ENCODE measurements around the gene PCYT2. TPM values are rescaled to one million over a fixed set of nuclear protein-coding genes. Genes with fewer than 3 reads are reported as not detected.
A peak's percentile ranks its signal among the peaks of the same experiment; 100 is the strongest.

The PCYT2 gene
- total and polyA plus RNA-seq, 10 of the 15 experiments (the other 5 are each of a cell fraction or from before 2014, with no cell fraction given) = 0.63 to 72.0 (median 45.0) TPM

DNA sequence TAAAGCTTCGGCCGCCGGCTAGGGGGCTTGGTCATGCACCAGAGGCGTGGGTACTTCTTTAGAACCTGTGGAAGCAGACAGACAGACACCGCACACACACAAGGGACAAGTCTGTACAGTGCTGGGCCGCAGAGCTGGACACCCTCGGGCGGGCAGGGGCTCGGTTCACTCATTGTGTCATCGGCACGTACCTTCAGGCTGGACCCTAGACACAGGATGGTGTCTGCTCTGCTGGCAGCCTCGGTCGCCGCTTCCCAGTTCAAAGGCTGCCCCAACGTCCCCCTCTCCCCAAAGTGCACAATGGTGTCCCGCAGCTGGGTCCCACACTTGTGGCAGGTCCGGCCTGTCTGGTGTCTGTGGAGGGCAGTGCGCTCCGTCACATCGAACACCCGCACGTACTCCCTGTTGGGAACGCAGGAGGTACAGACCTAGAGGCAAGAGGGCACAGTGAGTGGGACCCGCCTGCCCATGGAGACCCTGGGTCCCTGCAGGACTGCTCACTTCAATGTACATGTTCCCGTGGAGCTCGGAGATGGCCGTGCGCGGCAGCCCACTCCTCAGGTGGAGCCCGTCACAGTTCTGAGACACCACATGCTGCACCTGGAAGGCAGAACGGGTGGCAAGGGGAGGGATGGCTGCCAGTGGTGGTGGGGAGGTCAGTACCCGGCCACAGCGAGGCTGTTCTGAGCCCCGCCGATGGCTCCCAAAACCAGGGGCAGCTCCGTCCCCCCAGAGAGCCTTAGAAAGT is 3.1 kb upstream of the PCYT2 start:
- peaks cover 14 to 28% of the 10 kb centered on the region in 2 experiments for H3K36me3 ChIP-seq (ENCODE audit: control insufficient read depth in 2 of 2, insufficient read depth in 2 of 2, low read length in 1 of 2)
- H2AFZ ChIP-seq (ENCODE audit: control insufficient read depth, low read depth, low read length) = no peak overlapping the region
- no peaks in the 10 kb centered on the region for H4K20me1 ChIP-seq (ENCODE audit: control insufficient read depth, insufficient read depth)
- 96% methylated on average over 36 of the region's 36 CpGs for whole genome bisulfite sequencing (ENCODE audit: insufficient coverage, insufficient replicate concordance, low lambda C conversion rate, missing lambda C conversion rate)
- no peak for DNase-seq (ENCODE audit: low read depth, low spot score)
- H3K9me3 ChIP-seq (replicated peaks; ENCODE audit: control insufficient read depth, insufficient read depth, low read length) = no peaks in the 10 kb centered on the region
- intact Hi-C loops (cut with micrococcal nuclease; ENCODE audit: unreplicated experiment) = no loop called here
- ATAC-seq = no peak
- RAD21 ChIA-PET (ENCODE audit: unreplicated experiment) = no interaction called here
- no peak overlapping the region for H3K27ac ChIP-seq (ENCODE audit: control insufficient read depth, insufficient read depth)
- POLR2A ChIA-PET = no interaction called here
- SMC1A ChIA-PET (ENCODE audit: uncharacterized antibody, unreplicated experiment) = no interaction called here
- no peak overlapping the region for H3K9ac ChIP-seq (ENCODE audit: control insufficient read depth, insufficient read depth, low read length)
- 0 out of 2 replicates have a peak, but pooled peaks have one; percentile 39 for TF ChIP-seq POLR2A (IDR thresholded peaks at IDR 0.05; ENCODE audit: low read depth, low read length)
- TF ChIP-seq JUND (IDR thresholded peaks at IDR 0.05; ENCODE audit: low read depth, low read length) = no peak
- in situ Hi-C loops (cut with MboI) = no loop called here
- no peak for FAIRE-seq
- H3K27me3 ChIP-seq (replicated peaks in 1 of 2; ENCODE audit: control insufficient read depth in 2 of 2, insufficient read depth in 2 of 2, low read length in 1 of 2) = no peaks in the 10 kb centered on the region
- no TSS peak for BruUV-seq (replicated peaks)
- peaks cover 37% of the 10 kb centered on the region for H3K79me2 ChIP-seq (ENCODE audit: control insufficient read depth, insufficient read depth, low read length)
- CTCF ChIA-PET = no interaction called here
- no peak overlapping the region for H3K4me2 ChIP-seq (ENCODE audit: control insufficient read depth, insufficient read depth)
- peaks cover 11% of the 10 kb centered on the region for H3K4me1 ChIP-seq (ENCODE audit: control insufficient read depth, insufficient read depth, low read length)
- no peak overlapping the region for H3K4me3 ChIP-seq

DNA sequence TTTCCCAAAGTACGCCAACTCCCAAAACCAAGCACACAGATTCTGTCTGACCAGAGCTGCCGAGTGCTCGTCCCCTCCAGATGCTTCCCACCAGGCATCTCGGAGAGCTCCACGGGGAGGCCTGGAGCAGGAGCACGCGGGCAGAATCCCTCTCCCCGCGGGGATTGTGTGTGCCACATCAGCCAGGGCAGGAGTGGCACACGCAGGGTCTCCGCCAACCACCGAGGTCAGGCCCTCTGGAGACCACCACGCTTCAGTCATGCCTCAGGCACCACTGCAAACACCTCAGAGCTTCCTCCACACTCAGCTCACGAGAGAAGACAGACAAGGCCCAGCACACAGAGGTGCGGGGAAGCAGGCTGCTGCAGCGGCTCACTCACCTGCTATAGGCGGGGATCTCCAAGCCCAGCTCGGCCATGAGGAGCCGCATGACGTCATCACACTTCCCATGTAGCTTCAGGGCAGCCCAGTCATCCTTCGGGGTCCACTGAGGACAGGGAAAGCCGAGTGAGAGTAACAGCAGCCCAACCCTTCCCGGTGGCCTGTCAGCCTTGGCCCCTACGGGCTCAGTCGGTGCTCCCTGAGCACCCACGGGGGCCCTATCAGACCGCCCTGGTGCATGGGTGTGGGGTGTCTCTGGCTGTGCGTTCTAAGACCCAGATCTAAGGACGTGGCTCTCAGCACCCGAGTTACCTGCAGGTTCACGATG is 2.3 kb upstream of the PCYT2 start:
- H3K36me3 ChIP-seq (ENCODE audit: control insufficient read depth in 2 of 2, insufficient read depth in 2 of 2, low read length in 1 of 2) = peaks cover 11 to 28% of the 10 kb centered on the region in 2 experiments
- intact Hi-C loops (cut with micrococcal nuclease; ENCODE audit: unreplicated experiment) (no loop called here), in situ Hi-C loops (cut with MboI) (no loop called here)
- no peak overlapping the region for H3K4me3 ChIP-seq
- ChIA-PET POLR2A (no interaction called here), CTCF (interaction anchor here (1.5 kb wide), 1 partner anchor 11 kb away, joined by 4 read pairs; no protein-coding TSS in a partner anchor), RAD21 (ENCODE audit: unreplicated experiment) (no interaction called here), SMC1A (ENCODE audit: uncharacterized antibody, unreplicated experiment) (interaction anchor here (1.0 kb wide), 1 partner anchor 44 kb away, joined by 3 read pairs; no protein-coding TSS in a partner anchor)
- no peak overlapping the region for H3K9ac ChIP-seq (ENCODE audit: control insufficient read depth, insufficient read depth, low read length)
- no peak for DNase-seq (ENCODE audit: low read depth, low spot score)
- peaks cover 11% of the 10 kb centered on the region for H3K4me1 ChIP-seq (ENCODE audit: control insufficient read depth, insufficient read depth, low read length)
- 95% methylated on average over 31 of the region's 31 CpGs for WGBS (ENCODE audit: insufficient coverage, insufficient replicate concordance, low lambda C conversion rate, missing lambda C conversion rate)
- H3K4me2 ChIP-seq (ENCODE audit: control insufficient read depth, insufficient read depth) = no peak overlapping the region
- H3K79me2 ChIP-seq (ENCODE audit: control insufficient read depth, insufficient read depth, low read length) = peaks cover 37% of the 10 kb centered on the region
- no peaks in the 10 kb centered on the region for H3K9me3 ChIP-seq (replicated peaks; ENCODE audit: control insufficient read depth, insufficient read depth, low read length)
- no peaks in the 10 kb centered on the region for H3K27me3 ChIP-seq (replicated peaks in 1 of 2; ENCODE audit: control insufficient read depth in 2 of 2, insufficient read depth in 2 of 2, low read length in 1 of 2)
- ATAC-seq = no peak
- FAIRE-seq = no peak
- no peak overlapping the region for H3K27ac ChIP-seq (ENCODE audit: control insufficient read depth, insufficient read depth)
- H2AFZ ChIP-seq (ENCODE audit: control insufficient read depth, low read depth, low read length) = no peak overlapping the region
- no TSS peak for BruUV-seq (replicated peaks)
- H4K20me1 ChIP-seq (ENCODE audit: control insufficient read depth, insufficient read depth) = no peaks in the 10 kb centered on the region
- TF ChIP-seq YBX1 (IDR thresholded peaks at IDR 0.05) = no peak
- no peak for TF ChIP-seq MXI1 (IDR thresholded peaks at IDR 0.05; ENCODE audit: low read depth, low read length)
- TF ChIP-seq, protein P1, sequence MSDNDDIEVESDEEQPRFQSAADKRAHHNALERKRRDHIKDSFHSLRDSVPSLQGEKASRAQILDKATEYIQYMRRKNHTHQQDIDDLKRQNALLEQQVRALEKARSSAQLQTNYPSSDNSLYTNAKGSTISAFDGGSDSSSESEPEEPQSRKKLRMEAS (IDR thresholded peaks at IDR 0.05; ENCODE audit: low read depth, low read length) = no peak
- TF ChIP-seq LARP7 (IDR thresholded peaks at IDR 0.05) = no peak
- no peak for TF ChIP-seq CHD2 (IDR thresholded peaks at IDR 0.05; ENCODE audit: borderline replicate concordance, low read depth, low read length)
- TF ChIP-seq, protein P2, sequence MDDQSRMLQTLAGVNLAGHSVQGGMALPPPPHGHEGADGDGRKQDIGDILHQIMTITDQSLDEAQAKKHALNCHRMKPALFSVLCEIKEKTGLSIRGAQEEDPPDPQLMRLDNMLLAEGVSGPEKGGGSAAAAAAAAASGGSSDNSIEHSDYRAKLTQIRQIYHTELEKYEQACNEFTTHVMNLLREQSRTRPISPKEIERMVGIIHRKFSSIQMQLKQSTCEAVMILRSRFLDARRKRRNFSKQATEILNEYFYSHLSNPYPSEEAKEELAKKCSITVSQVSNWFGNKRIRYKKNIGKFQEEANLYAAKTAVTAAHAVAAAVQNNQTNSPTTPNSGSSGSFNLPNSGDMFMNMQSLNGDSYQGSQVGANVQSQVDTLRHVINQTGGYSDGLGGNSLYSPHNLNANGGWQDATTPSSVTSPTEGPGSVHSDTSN (IDR thresholded peaks at IDR 0.05; ENCODE audit: insufficient replicate concordance, low read depth, low read length) = no peak
- no peak for TF ChIP-seq NFIC (IDR thresholded peaks at IDR 0.05; ENCODE audit: low read depth, low read length)
- TF ChIP-seq RFX5 (IDR thresholded peaks at IDR 0.05; ENCODE audit: low read depth, low read length) = no peak
- TF ChIP-seq, protein P3, sequence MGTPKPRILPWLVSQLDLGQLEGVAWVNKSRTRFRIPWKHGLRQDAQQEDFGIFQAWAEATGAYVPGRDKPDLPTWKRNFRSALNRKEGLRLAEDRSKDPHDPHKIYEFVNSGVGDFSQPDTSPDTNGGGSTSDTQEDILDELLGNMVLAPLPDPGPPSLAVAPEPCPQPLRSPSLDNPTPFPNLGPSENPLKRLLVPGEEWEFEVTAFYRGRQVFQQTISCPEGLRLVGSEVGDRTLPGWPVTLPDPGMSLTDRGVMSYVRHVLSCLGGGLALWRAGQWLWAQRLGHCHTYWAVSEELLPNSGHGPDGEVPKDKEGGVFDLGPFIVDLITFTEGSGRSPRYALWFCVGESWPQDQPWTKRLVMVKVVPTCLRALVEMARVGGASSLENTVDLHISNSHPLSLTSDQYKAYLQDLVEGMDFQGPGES (IDR thresholded peaks at IDR 0.05) = no peak
- no peak for TF ChIP-seq KAT2A (conservative IDR thresholded peaks at IDR 0.05; ENCODE audit: control insufficient read depth, low read depth, low read length)
- TF ChIP-seq NR2C1 (IDR thresholded peaks at IDR 0.05) = no peak
- TF ChIP-seq HCFC1 (IDR thresholded peaks at IDR 0.05; ENCODE audit: low read length) = no peak
- TF ChIP-seq RB1 (IDR thresholded peaks at IDR 0.05; ENCODE audit: borderline replicate concordance) = no peak

Measured in GM12878 (cell line).